B cell (primary cell): ENCODE results near the gene EID2. TPM values are rescaled to one million over a fixed set of nuclear protein-coding genes. Genes with fewer than 3 reads are reported as not detected.

Source experiments
- ATAC-seq: fragments of 200-7000 bp; cut with Tn5 transposase; one replicate; pipeline ENCODE4 v1.10.0; 2021; ENCODE audit warnings: low read depth, mild to moderate bottlenecking, moderate number of reproducible peaks, moderate library complexity
- CTCF ChIA-PET: fragments of 350-600 bp; sonication (Branson Sonifier 250); formaldehyde crosslinking; loops from one replicate; lab custom pipeline; 2021; ENCODE audit warnings: antibody characterized with exemption, inconsistent platforms; lab: Charles Lee
- POLR2A ChIA-PET: fragments of 350-600 bp; sonication (Branson Sonifier 250); formaldehyde crosslinking; loops from one replicate; lab custom pipeline; 2021; ENCODE audit warnings: antibody characterized with exemption; lab: Charles Lee
- DNase-seq: peaks from one replicate; pipeline ENCODE4 v3.0.0; 2013
- H2AFZ ChIP-seq: 2 replicates; pipeline ENCODE4 v1.6.1; 2012; ENCODE audit warnings: mild to moderate bottlenecking, low read depth, low read length; ENCODE audit not compliant: insufficient read depth, poor library complexity, severe bottlenecking
- H3K27ac ChIP-seq, 2 donors: 1 replicate in 1 of 2; 2 replicates in 1 of 2; pipeline ENCODE4 v1.5.1; 2012 to 2013; ENCODE audit warnings: low read length in 2 of 2, mild to moderate bottlenecking in 2 of 2, moderate library complexity in 1 of 2
- H3K27me3 ChIP-seq, 4 experiments: fragments of 200-600 bp in 1 of 4; sonication (generic) in 1 of 4; replicated peaks in 1 of 4; 1 replicate in 2 of 4; 2 replicates in 2 of 4; pipeline versions ENCODE4 v1.6.1 to v1.7.0; 2013 to 2016; ENCODE audit warnings: low read length in 3 of 4, mild to moderate bottlenecking in 2 of 4, mixed read lengths in 1 of 4, moderate library complexity in 1 of 4; ENCODE audit not compliant: insufficient read depth in 4 of 4, control insufficient read depth in 3 of 4; ENCODE audit errors: control extremely low read depth in 1 of 4
- H3K36me3 ChIP-seq, 2 experiments: replicated peaks in 1 of 2; 1 replicate in 1 of 2; 2 replicates in 1 of 2; pipeline versions ENCODE4 v1.6.1 to v1.7.1; 2013; ENCODE audit warnings: low read length in 1 of 2; ENCODE audit not compliant: insufficient read depth in 2 of 2, control insufficient read depth in 1 of 2; ENCODE audit errors: control extremely low read depth in 1 of 2, extremely low read depth in 1 of 2
- H3K4me1 ChIP-seq, 2 donors: fragments of 200-600 bp in 1 of 2; sonication (generic) in 1 of 2; 1 replicate in 1 of 2; 2 replicates in 1 of 2; pipeline versions ENCODE4 v1.5.1 to v1.6.1; 2013 to 2017; ENCODE audit warnings: low read length in 2 of 2; ENCODE audit not compliant: control insufficient read depth in 2 of 2, insufficient read depth in 2 of 2
- H3K4me2 ChIP-seq: replicated peaks from 2 replicates; pipeline ENCODE3; 2012; ENCODE audit warnings: mild to moderate bottlenecking, low read depth, low read length; ENCODE audit not compliant: poor library complexity, severe bottlenecking
- H3K4me3 ChIP-seq, 5 experiments: fragments of 200-600 bp in 1 of 5; sonication (generic) in 1 of 5; 1 replicate in 3 of 5; 2 replicates in 2 of 5; pipeline versions ENCODE4 v1.5.1 to v1.7.0; 2011 to 2016; ENCODE audit warnings: low read length in 4 of 5, mild to moderate bottlenecking in 4 of 5, low read depth in 2 of 5, control low read depth in 1 of 5, moderate library complexity in 1 of 5; ENCODE audit not compliant: insufficient read depth in 1 of 5; ENCODE audit errors: control extremely low read depth in 1 of 5, extremely low read depth in 1 of 5
- H3K79me2 ChIP-seq: fragments of 200-600 bp; sonication (generic); one replicate; pipeline ENCODE4 v1.6.0; 2016; ENCODE audit warnings: low read length; ENCODE audit not compliant: control insufficient read depth, insufficient read depth
- H3K9ac ChIP-seq: fragments of 200-600 bp; sonication (generic); 2 replicates; pipeline ENCODE4 v1.6.1; 2017; ENCODE audit warnings: mild to moderate bottlenecking, low read length, moderate library complexity
- H3K9me3 ChIP-seq, 3 donors: one replicate each; pipeline versions ENCODE4 v1.6.1 to v1.7.1; 2013; ENCODE audit warnings: low read length in 2 of 3; ENCODE audit not compliant: control insufficient read depth in 2 of 3, insufficient read depth in 1 of 3; ENCODE audit errors: control extremely low read depth in 1 of 3
- H4K20me1 ChIP-seq: 2 replicates; pipeline ENCODE4 v1.6.0; 2012; ENCODE audit warnings: mild to moderate bottlenecking, low read length; ENCODE audit not compliant: insufficient read depth, control insufficient read depth, poor library complexity, severe bottlenecking
- H3K27ac Mint-ChIP-seq: one replicate; pipeline ENCODE4 v1.8.0; 2021; ENCODE audit warnings: mixed read lengths
- H3K27me3 Mint-ChIP-seq: one replicate; pipeline ENCODE4 v1.8.0; 2021; ENCODE audit warnings: mixed read lengths
- H3K4me1 Mint-ChIP-seq: one replicate; pipeline ENCODE4 v1.8.0; 2021; ENCODE audit warnings: mixed read lengths
- H3K4me3 Mint-ChIP-seq: one replicate; pipeline ENCODE4 v1.8.0; 2021; ENCODE audit warnings: mixed read lengths
- H3K9me3 Mint-ChIP-seq: one replicate; pipeline ENCODE4 v1.8.0; 2022; ENCODE audit warnings: mixed read lengths; ENCODE audit not compliant: insufficient read depth
- EZH2 ChIP-seq: IDR thresholded peaks from 2 replicates; pipeline ENCODE4 v1.6.1; 2012; ENCODE audit warnings: borderline replicate concordance, low read depth, mild to moderate bottlenecking, moderate library complexity, low read length; ENCODE audit not compliant: insufficient read depth, poor library complexity, severe bottlenecking
- WGBS: methylation state at CpG from one replicate; pipeline ENCODE4 v1.1.5; 2013; ENCODE audit warnings: missing lambda C conversion rate; ENCODE audit not compliant: insufficient coverage; 5-methylcytosine and 5-hydroxymethylcytosine counted together
- intact Hi-C: fragments of 100-400 bp; cut with micrococcal nuclease; formaldehyde crosslinking; loops from one replicate; pipeline ENCODE4 v1.10.0; 2022
- polyA plus RNA-seq: library from polyadenylated mRNA; depleted of rRNA; stranded (reverse); fragments of >200 nt; gene quantifications from 2 replicates; pipeline ENCODE4 v1.2.3, GENCODE V29; 2012
- total RNA-seq, 2 donors: library from RNA; stranded (reverse); fragments of 120-200 nt in 1 of 2; gene quantifications; 1 replicate in 1 of 2; 2 replicates in 1 of 2; pipeline versions ENCODE4 v1.2.3 to v1.2.4, GENCODE V29; 2013 to 2022
- TF ChIP-seq, protein P1 (sequence below): fragments of 200-600 bp; IDR thresholded peaks from one replicate; pipeline ENCODE4 v1.8.0; 2022; ENCODE audit warnings: antibody characterized with exemption, mild to moderate bottlenecking

EID2 gene
- total and polyA plus RNA-seq, 2 donors (not counting 1 experiment from before 2014, with no cell fraction given), result 6.2 to 14.1 TPM

DNA sequence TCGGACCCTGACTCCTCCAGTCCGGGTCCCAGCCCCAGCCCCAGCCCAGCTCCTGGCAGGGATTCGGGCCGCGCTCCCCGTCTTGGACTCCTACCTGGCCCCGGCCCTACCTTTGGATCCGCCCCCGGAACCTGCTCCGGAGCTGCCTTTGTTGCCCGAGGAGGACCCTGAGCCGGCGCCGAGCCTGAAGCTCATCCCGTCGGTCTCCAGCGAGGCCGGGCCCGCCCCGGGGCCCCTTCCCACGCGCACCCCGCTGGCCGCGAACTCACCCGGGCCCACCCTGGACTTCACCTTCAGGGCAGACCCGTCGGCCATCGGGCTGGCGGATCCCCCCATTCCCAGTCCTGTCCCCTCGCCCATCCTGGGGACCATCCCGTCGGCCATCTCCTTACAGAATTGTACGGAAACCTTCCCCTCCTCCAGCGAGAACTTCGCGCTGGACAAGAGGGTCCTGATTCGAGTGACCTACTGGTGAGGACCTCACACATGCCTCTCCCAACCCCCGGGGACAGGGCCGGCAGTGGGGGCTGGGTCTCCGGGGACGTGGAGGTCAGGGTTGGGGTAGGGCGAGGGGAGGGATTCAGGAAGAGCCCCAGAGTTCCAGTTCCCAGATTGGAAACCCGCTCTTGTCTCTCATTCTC lies 24.3 kb downstream of the EID2 start:
- TF ChIP-seq EZH2, result peak; percentile 85
- TF ChIP-seq, protein P1, sequence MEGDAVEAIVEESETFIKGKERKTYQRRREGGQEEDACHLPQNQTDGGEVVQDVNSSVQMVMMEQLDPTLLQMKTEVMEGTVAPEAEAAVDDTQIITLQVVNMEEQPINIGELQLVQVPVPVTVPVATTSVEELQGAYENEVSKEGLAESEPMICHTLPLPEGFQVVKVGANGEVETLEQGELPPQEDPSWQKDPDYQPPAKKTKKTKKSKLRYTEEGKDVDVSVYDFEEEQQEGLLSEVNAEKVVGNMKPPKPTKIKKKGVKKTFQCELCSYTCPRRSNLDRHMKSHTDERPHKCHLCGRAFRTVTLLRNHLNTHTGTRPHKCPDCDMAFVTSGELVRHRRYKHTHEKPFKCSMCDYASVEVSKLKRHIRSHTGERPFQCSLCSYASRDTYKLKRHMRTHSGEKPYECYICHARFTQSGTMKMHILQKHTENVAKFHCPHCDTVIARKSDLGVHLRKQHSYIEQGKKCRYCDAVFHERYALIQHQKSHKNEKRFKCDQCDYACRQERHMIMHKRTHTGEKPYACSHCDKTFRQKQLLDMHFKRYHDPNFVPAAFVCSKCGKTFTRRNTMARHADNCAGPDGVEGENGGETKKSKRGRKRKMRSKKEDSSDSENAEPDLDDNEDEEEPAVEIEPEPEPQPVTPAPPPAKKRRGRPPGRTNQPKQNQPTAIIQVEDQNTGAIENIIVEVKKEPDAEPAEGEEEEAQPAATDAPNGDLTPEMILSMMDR, result no peak
- Mint-ChIP-seq H3K9me3 (no peaks in the 10 kb centered on the region), H3K27ac (no peak overlapping the region), H3K4me3 (peak overlapping the region; percentile 78), H3K4me1 (peaks cover 16% of the 10 kb centered on the region), H3K27me3 (peaks cover 31% of the 10 kb centered on the region)
- H3K4me2 ChIP-seq, result peak overlapping the region; percentile 94
- peak overlapping the region; percentile 65 for H3K9ac ChIP-seq
- H3K4me3 ChIP-seq, result peak overlapping the region in 4 of 5 experiments; percentile 28 to 61 (median 42)
- H3K27ac ChIP-seq, result no peak overlapping the region
- ATAC-seq (no peak), DNase-seq (no peak)
- H4K20me1 ChIP-seq, result no peaks in the 10 kb centered on the region
- H3K79me2 ChIP-seq, result no peaks in the 10 kb centered on the region
- H3K36me3 ChIP-seq, result no peaks in the 10 kb centered on the region
- peak overlapping the region; percentile 69 for H2AFZ ChIP-seq
- ChIA-PET CTCF (no interaction called here), POLR2A (interaction anchor here (1.0 kb wide), 1 partner anchor 80 kb away, joined by 3 read pairs; the partner anchor contains the start of gene RPS16)
- peaks cover 20 to 25% of the 10 kb centered on the region in 2 donors for H3K4me1 ChIP-seq
- intact Hi-C loops, result no loop called here
- 7% methylated on average over 41 of the region's 44 CpGs for WGBS
- peaks cover 0 to 47% (median 32%) of the 10 kb centered on the region in 4 experiments for H3K27me3 ChIP-seq
- H3K9me3 ChIP-seq, result peaks cover 0 to 23% (median 0%) of the 10 kb centered on the region in 3 donors
